ENCODE measurements around the gene TSPAN4.

The TSPAN4 gene

DNA sequence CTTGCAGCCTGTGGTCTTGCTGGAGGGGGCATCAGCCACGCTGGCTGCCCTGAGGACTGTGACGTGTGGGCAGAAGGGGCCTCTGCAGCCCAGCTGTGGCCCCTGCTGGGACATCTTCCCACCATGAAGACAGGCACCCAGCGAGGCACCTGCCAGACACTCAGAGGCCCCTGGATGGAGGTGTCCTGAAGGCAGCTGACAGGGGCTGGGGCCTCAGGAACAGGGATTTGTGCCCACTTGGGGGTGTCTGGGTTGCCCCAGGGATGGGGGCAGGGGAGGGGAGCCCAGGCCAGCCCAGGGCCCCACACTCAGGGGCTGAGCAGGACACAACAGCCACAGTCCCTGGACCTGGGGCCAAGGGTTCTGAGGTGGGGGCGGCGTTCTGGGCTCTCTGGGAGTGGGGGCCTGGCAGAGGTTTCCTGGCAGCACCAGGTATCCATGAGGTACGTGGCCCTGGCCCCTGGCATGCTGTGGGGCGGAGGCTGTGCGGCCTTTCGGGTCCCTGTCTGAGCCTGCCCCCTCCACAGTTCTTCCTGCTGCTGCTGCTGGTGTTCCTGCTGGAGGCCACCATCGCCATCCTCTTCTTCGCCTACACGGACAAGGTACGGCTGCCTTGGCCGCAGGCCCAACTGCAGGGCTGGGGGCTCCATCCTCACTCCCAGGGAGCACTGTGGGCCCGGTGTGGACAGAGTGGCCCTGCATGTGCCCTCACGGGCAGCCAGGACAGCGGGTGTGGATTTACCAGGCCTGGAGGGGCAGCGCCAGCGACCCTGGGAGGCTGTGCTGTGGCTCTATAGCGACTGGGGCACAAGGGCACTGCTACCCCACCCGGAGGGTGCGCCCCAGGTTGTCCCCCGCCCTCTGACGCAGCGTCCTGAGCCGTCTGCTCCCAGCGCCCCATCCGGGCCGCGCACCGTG, 21.5 kb downstream of the TSPAN4 start:
- H3K27ac ChIP-seq (ENCODE audit: insufficient read depth in 1 of 2, low read depth in 1 of 2, low read length in 2 of 2, poor library complexity in 1 of 2, severe bottlenecking in 2 of 2), result no peak overlapping the region
- H3K4me3 ChIP-seq (ENCODE audit: control insufficient read depth in 1 of 7, extremely low read depth in 1 of 7, insufficient read depth in 4 of 7, low read depth in 2 of 7, low read length in 6 of 7), result no peak overlapping the region
- 96% methylated on average over 20 of the region's 31 CpGs for WGBS (ENCODE audit: insufficient coverage)
- ChIA-PET CTCF (no interaction called here), POLR2A (no interaction called here)
- no peaks in the 10 kb centered on the region for H3K9me3 ChIP-seq (ENCODE audit: control extremely low read depth in 1 of 5, control insufficient read depth in 4 of 5, insufficient read depth in 2 of 5, low read depth in 1 of 5, low read length in 4 of 5)
- peaks cover 0 to 16% (median 8%) of the 10 kb centered on the region in 4 experiments for H3K36me3 ChIP-seq (ENCODE audit: control insufficient read depth in 4 of 4, insufficient read depth in 4 of 4, low read length in 3 of 4)
- DNase-seq, result no peak
- no peaks in the 10 kb centered on the region for H3K27me3 ChIP-seq (replicated peaks in 2 of 5; ENCODE audit: control insufficient read depth in 4 of 5, insufficient read depth in 5 of 5, low read length in 4 of 5)
- peaks cover 0 to 7% (median 4%) of the 10 kb centered on the region in 4 experiments for H3K4me1 ChIP-seq (ENCODE audit: control extremely low read depth in 1 of 4, control insufficient read depth in 4 of 4, insufficient read depth in 4 of 4, low read length in 3 of 4)

- no peak for DNase-seq
- H3K27ac ChIP-seq (ENCODE audit: insufficient read depth in 1 of 2, low read depth in 1 of 2, low read length in 2 of 2, poor library complexity in 1 of 2, severe bottlenecking in 2 of 2), result no peak overlapping the region
- no peaks in the 10 kb centered on the region for H3K27me3 ChIP-seq (replicated peaks in 2 of 5; ENCODE audit: control insufficient read depth in 4 of 5, insufficient read depth in 5 of 5, low read length in 4 of 5)
- H3K9me3 ChIP-seq (ENCODE audit: control extremely low read depth in 1 of 5, control insufficient read depth in 4 of 5, insufficient read depth in 2 of 5, low read depth in 1 of 5, low read length in 4 of 5), result no peaks in the 10 kb centered on the region
- POLR2A ChIA-PET, result no interaction called here
- no peak overlapping the region for H3K4me3 ChIP-seq (ENCODE audit: control insufficient read depth in 1 of 7, extremely low read depth in 1 of 7, insufficient read depth in 4 of 7, low read depth in 2 of 7, low read length in 6 of 7)
- CTCF ChIA-PET, result no interaction called here
- H3K4me1 ChIP-seq (ENCODE audit: control extremely low read depth in 1 of 4, control insufficient read depth in 4 of 4, insufficient read depth in 4 of 4, low read length in 3 of 4), result peaks cover 0 to under 1% (median under 1%) of the 10 kb centered on the region in 4 experiments
- peaks cover 0 to 20% (median 8%) of the 10 kb centered on the region in 4 experiments for H3K36me3 ChIP-seq (ENCODE audit: control insufficient read depth in 4 of 4, insufficient read depth in 4 of 4, low read length in 3 of 4)
- WGBS (ENCODE audit: insufficient coverage), result 90% methylated on average over 8 of the region's 11 CpGs
These were observed 22.2 kb downstream of the TSPAN4 start for GRCh38 chr11:864898-865297.

- Histone ChIP-seq H3K27ac (ENCODE audit: insufficient read depth in 1 of 2, low read depth in 1 of 2, low read length in 2 of 2, poor library complexity in 1 of 2, severe bottlenecking in 2 of 2) (no peak overlapping the region), H3K27me3 (replicated peaks in 2 of 5; ENCODE audit: control insufficient read depth in 4 of 5, insufficient read depth in 5 of 5, low read length in 4 of 5) (no peaks in the 10 kb centered on the region), H3K4me3 (ENCODE audit: control insufficient read depth in 1 of 7, extremely low read depth in 1 of 7, insufficient read depth in 4 of 7, low read depth in 2 of 7, low read length in 6 of 7) (no peak overlapping the region), H3K36me3 (ENCODE audit: control insufficient read depth in 4 of 4, insufficient read depth in 4 of 4, low read length in 3 of 4) (peaks cover 0 to 22% (median 8%) of the 10 kb centered on the region in 4 experiments), H3K9me3 (ENCODE audit: control extremely low read depth in 1 of 5, control insufficient read depth in 4 of 5, insufficient read depth in 2 of 5, low read depth in 1 of 5, low read length in 4 of 5) (no peaks in the 10 kb centered on the region), H3K4me1 (ENCODE audit: control extremely low read depth in 1 of 4, control insufficient read depth in 4 of 4, insufficient read depth in 4 of 4, low read length in 3 of 4) (no peaks in the 10 kb centered on the region)
- ChIA-PET CTCF (no interaction called here), POLR2A (no interaction called here)
- 93% methylated on average over 39 of the region's 41 CpGs for WGBS (ENCODE audit: insufficient coverage)
- no peak for DNase-seq
These were observed 23.1 kb downstream of the TSPAN4 start for GRCh38 chr11:865462-866430.

DNA sequence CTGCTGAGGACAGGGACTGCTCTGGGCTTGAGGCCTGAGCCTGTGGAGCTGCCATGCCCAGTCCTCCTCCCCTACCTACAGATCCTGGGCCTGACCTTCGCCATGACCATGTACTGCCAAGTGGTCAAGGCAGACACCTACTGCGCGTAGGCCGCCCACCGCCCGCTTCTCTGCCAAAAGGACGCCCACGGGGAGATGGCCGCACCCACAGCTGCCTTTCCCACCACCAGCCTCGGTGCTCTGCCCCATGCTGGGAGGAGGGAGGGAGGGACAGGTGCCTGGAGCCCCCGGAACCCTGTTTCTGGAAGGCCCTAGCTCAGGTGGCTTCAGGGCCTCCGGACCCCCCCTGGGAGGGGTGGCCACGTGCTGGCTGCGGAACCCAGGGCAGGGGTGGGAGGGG, 23.8 kb downstream of the TSPAN4 start:
- Histone ChIP-seq H3K27ac (ENCODE audit: insufficient read depth in 1 of 2, low read depth in 1 of 2, low read length in 2 of 2, poor library complexity in 1 of 2, severe bottlenecking in 2 of 2) (no peak overlapping the region), H3K27me3 (replicated peaks in 2 of 5; ENCODE audit: control insufficient read depth in 4 of 5, insufficient read depth in 5 of 5, low read length in 4 of 5) (no peaks in the 10 kb centered on the region), H3K4me1 (ENCODE audit: control extremely low read depth in 1 of 4, control insufficient read depth in 4 of 4, insufficient read depth in 4 of 4, low read length in 3 of 4) (no peaks in the 10 kb centered on the region), H3K36me3 (ENCODE audit: control insufficient read depth in 4 of 4, insufficient read depth in 4 of 4, low read length in 3 of 4) (peaks cover 0 to 22% (median 9%) of the 10 kb centered on the region in 4 experiments), H3K9me3 (ENCODE audit: control extremely low read depth in 1 of 5, control insufficient read depth in 4 of 5, insufficient read depth in 2 of 5, low read depth in 1 of 5, low read length in 4 of 5) (no peaks in the 10 kb centered on the region), H3K4me3 (ENCODE audit: control insufficient read depth in 1 of 7, extremely low read depth in 1 of 7, insufficient read depth in 4 of 7, low read depth in 2 of 7, low read length in 6 of 7) (no peak overlapping the region)
- CTCF ChIA-PET, result no interaction called here
- POLR2A ChIA-PET, result no interaction called here
- no peak for DNase-seq
- 96% methylated on average over 11 of the region's 14 CpGs for WGBS (ENCODE audit: insufficient coverage)

DNA sequence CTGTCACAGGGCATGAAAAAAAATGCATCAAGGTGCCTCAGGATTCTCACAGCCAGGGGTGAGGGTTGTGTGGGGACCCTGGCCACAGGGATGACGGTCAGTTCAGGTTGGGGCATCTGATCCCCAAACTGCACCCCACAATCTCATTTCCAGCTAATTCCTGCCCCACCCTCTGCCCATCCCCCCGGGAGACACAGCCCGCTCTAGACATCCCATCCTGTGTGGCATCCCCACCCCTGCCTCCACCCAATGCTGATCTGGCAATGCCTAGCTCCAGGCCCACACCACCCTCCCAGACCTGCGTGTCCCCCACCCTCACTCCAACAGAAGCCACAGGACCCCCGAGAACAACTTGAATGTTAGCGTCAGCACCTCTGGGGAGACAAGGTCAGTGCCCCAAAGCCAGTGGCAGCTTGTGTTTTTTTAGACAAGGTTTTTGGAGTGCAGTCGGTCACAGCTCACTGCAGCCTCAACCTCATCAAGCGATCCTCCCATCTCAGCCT, 25.3 kb downstream of the TSPAN4 start:
- Histone ChIP-seq H3K4me1 (ENCODE audit: control extremely low read depth in 1 of 4, control insufficient read depth in 4 of 4, insufficient read depth in 4 of 4, low read length in 3 of 4) (no peaks in the 10 kb centered on the region), H3K4me3 (ENCODE audit: control insufficient read depth in 1 of 7, extremely low read depth in 1 of 7, insufficient read depth in 4 of 7, low read depth in 2 of 7, low read length in 6 of 7) (no peak overlapping the region), H3K36me3 (ENCODE audit: control insufficient read depth in 4 of 4, insufficient read depth in 4 of 4, low read length in 3 of 4) (peaks cover 0 to 25% (median 12%) of the 10 kb centered on the region in 4 experiments), H3K27me3 (replicated peaks in 2 of 5; ENCODE audit: control insufficient read depth in 4 of 5, insufficient read depth in 5 of 5, low read length in 4 of 5) (no peaks in the 10 kb centered on the region), H3K27ac (ENCODE audit: insufficient read depth in 1 of 2, low read depth in 1 of 2, low read length in 2 of 2, poor library complexity in 1 of 2, severe bottlenecking in 2 of 2) (no peak overlapping the region), H3K9me3 (ENCODE audit: control extremely low read depth in 1 of 5, control insufficient read depth in 4 of 5, insufficient read depth in 2 of 5, low read depth in 1 of 5, low read length in 4 of 5) (no peaks in the 10 kb centered on the region)
- 93% methylated on average over 6 of the region's 8 CpGs for WGBS (ENCODE audit: insufficient coverage)
- no peak for DNase-seq
- CTCF ChIA-PET, result no interaction called here
- POLR2A ChIA-PET, result no interaction called here

- H3K36me3 ChIP-seq (ENCODE audit: control insufficient read depth in 4 of 4, insufficient read depth in 4 of 4, low read length in 3 of 4), result peaks cover 0 to 25% (median 12%) of the 10 kb centered on the region in 4 experiments
- H3K4me3 ChIP-seq (ENCODE audit: control insufficient read depth in 1 of 7, extremely low read depth in 1 of 7, insufficient read depth in 4 of 7, low read depth in 2 of 7, low read length in 6 of 7), result no peak overlapping the region
- no peak for DNase-seq
- ChIA-PET POLR2A (no interaction called here), CTCF (no interaction called here)
- 94% methylated on average over 16 of the region's 17 CpGs for WGBS (ENCODE audit: insufficient coverage)
- no peak overlapping the region for H3K27ac ChIP-seq (ENCODE audit: insufficient read depth in 1 of 2, low read depth in 1 of 2, low read length in 2 of 2, poor library complexity in 1 of 2, severe bottlenecking in 2 of 2)
- H3K4me1 ChIP-seq (ENCODE audit: control extremely low read depth in 1 of 4, control insufficient read depth in 4 of 4, insufficient read depth in 4 of 4, low read length in 3 of 4), result no peaks in the 10 kb centered on the region
- H3K9me3 ChIP-seq (ENCODE audit: control extremely low read depth in 1 of 5, control insufficient read depth in 4 of 5, insufficient read depth in 2 of 5, low read depth in 1 of 5, low read length in 4 of 5), result no peaks in the 10 kb centered on the region
- H3K27me3 ChIP-seq (replicated peaks in 2 of 5; ENCODE audit: control insufficient read depth in 4 of 5, insufficient read depth in 5 of 5, low read length in 4 of 5), result no peaks in the 10 kb centered on the region
These were observed 25.7 kb downstream of the TSPAN4 start for GRCh38 chr11:868394-868793.
